GM12878 (cell line): ENCODE data around the gene SERTAD1. TPM values are rescaled to one million over a fixed set of nuclear protein-coding genes. Genes with fewer than 3 reads are reported as not detected.

Source experiments
- ATAC-seq: fragments of 200-7000 bp; cut with Tn5 transposase; 3 replicates; pipeline ENCODE4 v1.9.1; 2020; ENCODE audit warnings: mild to moderate bottlenecking, moderate library complexity
- BruUV-seq: library from RNA; stranded (reverse); fragments of 400-500 nt; replicated peaks from 2 replicates; lab custom pipeline; 2021; lab: Mats Ljungman, UMichigan
- CTCF ChIA-PET: fragments of 300-600 bp; sonication (Branson Sonifier 250); formaldehyde crosslinking; extraction: SDS; loops from one replicate; lab custom pipeline; 2021; ENCODE audit warnings: inconsistent platforms; lab: Yijun Ruan, JAX
- POLR2A ChIA-PET: fragments of 350-600 bp; formaldehyde crosslinking; extraction: SDS; loops from one replicate; lab custom pipeline; 2021; ENCODE audit warnings: inconsistent platforms; lab: Charles Lee
- RAD21 ChIA-PET: fragments of 300-600 bp; sonication (Branson Sonifier 250); formaldehyde crosslinking; loops from one replicate; lab custom pipeline; 2023; ENCODE audit warnings: antibody characterized with exemption; ENCODE audit not compliant: unreplicated experiment; lab: Charles Lee
- SMC1A ChIA-PET: fragments of 300-600 bp; sonication (Branson Sonifier 250); formaldehyde crosslinking; loops from one replicate; lab custom pipeline; 2023; ENCODE audit not compliant: unreplicated experiment, uncharacterized antibody; lab: Charles Lee
- DNase-seq: peaks from one replicate; pipeline ENCODE4 v3.0.0-alpha.2; 2011; ENCODE audit warnings: low read depth, low spot score
- FAIRE-seq: peaks from 3 replicates; lab custom pipeline; 2011; peaks lifted over from hg19 to GRCh38; lab: Jason Lieb, UNC
- H2AFZ ChIP-seq: 2 replicates; pipeline ENCODE4 v1.6.0; 2011; ENCODE audit warnings: low read depth, low read length, control low read depth; ENCODE audit not compliant: control insufficient read depth
- H3K27ac ChIP-seq: 2 replicates; pipeline ENCODE4 v1.5.1; 2011; ENCODE audit warnings: control low read depth; ENCODE audit not compliant: control insufficient read depth, insufficient read depth
- H3K27me3 ChIP-seq, 2 experiments: replicated peaks in 1 of 2; 2 replicates each; pipeline versions ENCODE4 v1.6.0 to v1.6.1; 2011; ENCODE audit warnings: low read length in 1 of 2; ENCODE audit not compliant: control insufficient read depth in 2 of 2, insufficient read depth in 2 of 2
- H3K36me3 ChIP-seq, 2 experiments: 2 replicates each; pipeline ENCODE4 v1.5.1; 2011; ENCODE audit warnings: low read length in 1 of 2; ENCODE audit not compliant: control insufficient read depth in 2 of 2, insufficient read depth in 2 of 2
- H3K4me1 ChIP-seq: 2 replicates; pipeline ENCODE4 v1.6.1; 2011; ENCODE audit warnings: mild to moderate bottlenecking, low read length, moderate library complexity, mixed read lengths; ENCODE audit not compliant: control insufficient read depth, insufficient read depth
- H3K4me2 ChIP-seq: 2 replicates; pipeline ENCODE4 v1.6.0; 2011; ENCODE audit warnings: control low read depth; ENCODE audit not compliant: control insufficient read depth, insufficient read depth
- H3K4me3 ChIP-seq: fragments of 200-600 bp; sonication (generic); 2 replicates; pipeline ENCODE4 v1.5.1; 2016
- H3K79me2 ChIP-seq: 2 replicates; pipeline ENCODE4 v1.6.0; 2011; ENCODE audit warnings: low read length; ENCODE audit not compliant: control insufficient read depth, insufficient read depth
- H3K9ac ChIP-seq: 2 replicates; pipeline ENCODE4 v1.8.0; 2011; ENCODE audit warnings: low read length, control low read depth, mixed read lengths; ENCODE audit not compliant: control insufficient read depth, insufficient read depth
- H3K9me3 ChIP-seq: replicated peaks from 3 replicates; pipeline ENCODE4 v1.5.1; 2011; ENCODE audit warnings: mild to moderate bottlenecking, low read length; ENCODE audit not compliant: control insufficient read depth, insufficient read depth
- H4K20me1 ChIP-seq: 2 replicates; pipeline ENCODE4 v1.6.0; 2011; ENCODE audit not compliant: control insufficient read depth, insufficient read depth
- BMI1 ChIP-seq: fragments of 450-650 bp; IDR thresholded peaks from 2 replicates; pipeline ENCODE4 v1.6.1; 2016; ENCODE audit warnings: mild to moderate bottlenecking, moderate library complexity, borderline replicate concordance
- CTCF ChIP-seq, 3 experiments: IDR thresholded peaks in 2 of 3; conservative IDR thresholded peaks in 1 of 3; 2 replicates each; pipeline ENCODE4 v1.5.1; 2011; ENCODE audit warnings: low read depth in 3 of 3, low read length in 3 of 3, mild to moderate bottlenecking in 3 of 3, control low read depth in 2 of 3, moderate library complexity in 2 of 3, inconsistent platforms in 1 of 3, mixed read lengths in 1 of 3; ENCODE audit not compliant: control insufficient read depth in 2 of 3, insufficient read depth in 1 of 3; ENCODE audit errors: extremely low read depth in 1 of 3
- FOS ChIP-seq: IDR thresholded peaks from 3 replicates; pipeline ENCODE4 v1.6.1; 2011; ENCODE audit warnings: borderline replicate concordance; ENCODE audit not compliant: insufficient read length; ENCODE audit errors: extremely low read depth
- IRF4 ChIP-seq: IDR thresholded peaks from 2 replicates; pipeline ENCODE4 v1.6.1; 2011; ENCODE audit warnings: low read depth, low read length
- KLF5 ChIP-seq: fragments of 450-650 bp; IDR thresholded peaks from 2 replicates; pipeline ENCODE4 v1.6.1; 2014; ENCODE audit warnings: mild to moderate bottlenecking; ENCODE audit not compliant: partially characterized antibody
- NBN ChIP-seq: fragments of 450-650 bp; IDR thresholded peaks from 2 replicates; pipeline ENCODE4 v1.6.1; 2016
- YY1 ChIP-seq: IDR thresholded peaks from 2 replicates; pipeline ENCODE4 v1.6.1; 2011; ENCODE audit warnings: low read depth, mild to moderate bottlenecking, low read length
- ZNF592 ChIP-seq: fragments of 450-650 bp; IDR thresholded peaks from 2 replicates; pipeline ENCODE4 v1.6.1; 2017; ENCODE audit warnings: mild to moderate bottlenecking, moderate library complexity
- WGBS: methylation state at CpG from one replicate; pipeline ENCODE4 v1.1.6; 2016; ENCODE audit warnings: low lambda C conversion rate; ENCODE audit not compliant: insufficient replicate concordance, insufficient coverage; ENCODE audit errors: missing lambda C conversion rate; 5-methylcytosine and 5-hydroxymethylcytosine counted together
- in situ Hi-C: fragments of 300-500 bp; cut with MboI; formaldehyde crosslinking; loops from 9 replicates; pipeline ENCODE4 v1.14.3; 2018; ENCODE audit warnings: mixed read lengths
- intact Hi-C: fragments of 100-400 bp; cut with micrococcal nuclease; formaldehyde crosslinking; loops from one replicate; pipeline ENCODE4 v1.14.2; 2022; ENCODE audit not compliant: unreplicated experiment
- polyA plus RNA-seq, 11 experiments: library from polyadenylated mRNA; depleted of rRNA in 4 of 11; unstranded in 6 of 11; stranded (reverse) in 5 of 11; fragments of >200 nt; fragmentation: Nextera tagmentation in 4 of 11; fragmentation: Illumina TruSeq in 1 of 11; extraction: Ambion mirVana in 4 of 11; extraction: Trizol in 1 of 11; gene quantifications; 1 replicate in 1 of 11; 2 replicates in 10 of 11; pipeline versions ENCODE4 v1.2.1 to v1.2.3, GENCODE V29; 2011 to 2016; ENCODE audit warnings: inconsistent platforms in 2 of 11, missing spikeins in 2 of 11, low read depth in 1 of 11
- small RNA-seq: library from RNA; depleted of rRNA; stranded (forward); fragments of <200 nt; gene quantifications from one replicate; pipeline ENCODE3, GENCODE V24; 2014
- total RNA-seq, 4 experiments: library from RNA; depleted of rRNA in 3 of 4; stranded (reverse); fragments of >200 nt in 3 of 4; fragmentation: Illumina TruSeq in 1 of 4; extraction: Trizol in 1 of 4; gene quantifications; 2 replicates each; pipeline versions ENCODE4 v1.2.1 to v1.2.3, GENCODE V29; 2013 to 2021

Gene SERTAD1
- total and polyA plus RNA-seq, 10 of the 15 experiments (the other 5 are each of a cell fraction or from before 2014, with no cell fraction given), result 0.23 to 14.2 (median 8.0) TPM

GRCh38 chr19:40371802-40372122 lies 54.0 kb downstream of the SERTAD1 start:
- intact Hi-C loops, result no loop called here
- H2AFZ ChIP-seq, result no peak overlapping the region
- ChIA-PET RAD21 (no interaction called here), CTCF (no interaction called here), POLR2A (no interaction called here), SMC1A (interaction anchor here (0.9 kb wide), 1 partner anchor 66 kb away, joined by 3 read pairs; no protein-coding TSS in a partner anchor)
- H3K4me3 ChIP-seq, result no peak overlapping the region
- no peaks in the 10 kb centered on the region for H3K9me3 ChIP-seq
- H3K79me2 ChIP-seq, result no peaks in the 10 kb centered on the region
- 99% methylated on average over 5 of the region's 5 CpGs for WGBS
- DNase-seq (no peak), ATAC-seq (no peak), FAIRE-seq (no peak)
- BruUV-seq, result no TSS peak
- no peak overlapping the region for H3K9ac ChIP-seq
- no peaks in the 10 kb centered on the region for H3K4me1 ChIP-seq
- H4K20me1 ChIP-seq, result no peaks in the 10 kb centered on the region
- no peak overlapping the region for H3K27ac ChIP-seq
- no peak for TF ChIP-seq ZNF592
- TF ChIP-seq FOS, result no peak
- no peak for TF ChIP-seq CTCF (IDR thresholded peaks at IDR 0.05 in 2 of 3, conservative IDR thresholded peaks at IDR 0.05 in 1 of 3; ENCODE audit: control insufficient read depth in 2 of 3, extremely low read depth in 1 of 3, insufficient read depth in 1 of 3, low read depth in 3 of 3, low read length in 3 of 3)
- TF ChIP-seq IRF4, result no peak
- TF ChIP-seq KLF5, result no peak
- TF ChIP-seq YY1, result no peak
- TF ChIP-seq NBN, result no peak
- no peak for TF ChIP-seq BMI1
- no peaks in the 10 kb centered on the region; a peak in 2 of 4 replicates for H3K36me3 ChIP-seq
- in situ Hi-C loops, result no loop called here
- H3K4me2 ChIP-seq, result no peak overlapping the region
- no peaks in the 10 kb centered on the region for H3K27me3 ChIP-seq

Small RNA genes lying within 50 kb of the gene (small RNA-seq; reads per million reads assigned to genes)
- gene RF00017, result not detected

Other genes starting within 250 kb of the SERTAD1 start
Only the 7 nearest of the 13 such genes appear.
- 16.1 and 19.9 TPM in 2 replicates for gene C19orf47, start 77.6 kb downstream of the SERTAD1 start, total RNA-seq (2014; rRNA removed)
- gene C19orf47, start 77.6 kb downstream of the SERTAD1 start, total RNA-seq (2014; rRNA removed; fragmentation: Illumina TruSeq; extraction: Trizol), result 5.2 and 6.6 TPM in 2 replicates
- gene C19orf47, start 77.6 kb downstream of the SERTAD1 start, total RNA-seq (2021), result 29.1 and 30.7 TPM in 2 replicates
- 8.4 and 20.4 TPM in 2 replicates for gene C19orf47, start 77.6 kb downstream of the SERTAD1 start, polyA plus RNA-seq (2011; rRNA removed)
- gene C19orf47, start 77.6 kb downstream of the SERTAD1 start, polyA plus RNA-seq (2014; fragmentation: Illumina TruSeq; extraction: Trizol), result 4.5 and 14.4 TPM in 2 replicates
- gene C19orf47, start 77.6 kb downstream of the SERTAD1 start, polyA plus RNA-seq (2014; fragmentation: Nextera tagmentation; extraction: Ambion mirVana), result 1 to 10 TPM in 1 of 2 experiments, under 1 TPM in 1; 0.11 to 2.0 TPM
- 25.1 and 31.8 TPM in 2 replicates for gene C19orf47, start 77.6 kb downstream of the SERTAD1 start, polyA plus RNA-seq (2014; rRNA removed)
- gene C19orf47, start 77.6 kb downstream of the SERTAD1 start, polyA plus RNA-seq (2016; fragmentation: Nextera tagmentation; extraction: Ambion mirVana), result 10 to 100 TPM; 25.0 to 26.6 TPM
- gene PLD3, start 77.3 kb downstream of the SERTAD1 start, total RNA-seq (2014; rRNA removed), result 111 and 134 TPM in 2 replicates
- 37.3 and 40.1 TPM in 2 replicates for gene PLD3, start 77.3 kb downstream of the SERTAD1 start, total RNA-seq (2014; rRNA removed; fragmentation: Illumina TruSeq; extraction: Trizol)
- gene PLD3, start 77.3 kb downstream of the SERTAD1 start, total RNA-seq (2021), result 113 and 118 TPM in 2 replicates
- 15.4 and 36.4 TPM in 2 replicates for gene PLD3, start 77.3 kb downstream of the SERTAD1 start, polyA plus RNA-seq (2011; rRNA removed)
- gene PLD3, start 77.3 kb downstream of the SERTAD1 start, polyA plus RNA-seq (2014; fragmentation: Illumina TruSeq; extraction: Trizol), result 11.5 and 47.7 TPM in 2 replicates
- gene PLD3, start 77.3 kb downstream of the SERTAD1 start, polyA plus RNA-seq (2014; fragmentation: Nextera tagmentation; extraction: Ambion mirVana), result 1 to 10 TPM; 1.3 to 2.2 TPM
- 97.7 and 112 TPM in 2 replicates for gene PLD3, start 77.3 kb downstream of the SERTAD1 start, polyA plus RNA-seq (2014; rRNA removed)
- 100 to 1,000 TPM in 1 of 2 experiments, 10 to 100 TPM in 1; 99.6 to 110 TPM for gene PLD3, start 77.3 kb downstream of the SERTAD1 start, polyA plus RNA-seq (2016; fragmentation: Nextera tagmentation; extraction: Ambion mirVana)
- not detected in 2 replicates for gene HIPK4, start 35.8 kb downstream of the SERTAD1 start, total RNA-seq (2014; rRNA removed)
- gene HIPK4, start 35.8 kb downstream of the SERTAD1 start, total RNA-seq (2014; rRNA removed; fragmentation: Illumina TruSeq; extraction: Trizol), result not detected in 2 replicates
- gene HIPK4, start 35.8 kb downstream of the SERTAD1 start, total RNA-seq (2021), result 0.13 TPM in 1 of 2 replicates, not detected in the other
- not detected in 2 replicates for gene HIPK4, start 35.8 kb downstream of the SERTAD1 start, polyA plus RNA-seq (2011; rRNA removed)
- not detected in 2 replicates for gene HIPK4, start 35.8 kb downstream of the SERTAD1 start, polyA plus RNA-seq (2014; fragmentation: Illumina TruSeq; extraction: Trizol)
- gene HIPK4, start 35.8 kb downstream of the SERTAD1 start, polyA plus RNA-seq (2014; fragmentation: Nextera tagmentation; extraction: Ambion mirVana), result not detected
- gene HIPK4, start 35.8 kb downstream of the SERTAD1 start, polyA plus RNA-seq (2014; rRNA removed), result not detected in 2 replicates
- gene HIPK4, start 35.8 kb downstream of the SERTAD1 start, polyA plus RNA-seq (2016; fragmentation: Nextera tagmentation; extraction: Ambion mirVana), result under 1 TPM; 0.07 to 0.08 TPM
- 0.98 and 1.1 TPM in 2 replicates for gene PRX, start 12.6 kb downstream of the SERTAD1 start, total RNA-seq (2014; rRNA removed)
- gene PRX, start 12.6 kb downstream of the SERTAD1 start, total RNA-seq (2014; rRNA removed; fragmentation: Illumina TruSeq; extraction: Trizol), result 0.54 and 0.69 TPM in 2 replicates
- gene PRX, start 12.6 kb downstream of the SERTAD1 start, total RNA-seq (2021), result 1.2 and 1.3 TPM in 2 replicates
- 0.45 and 0.71 TPM in 2 replicates for gene PRX, start 12.6 kb downstream of the SERTAD1 start, polyA plus RNA-seq (2011; rRNA removed)
- gene PRX, start 12.6 kb downstream of the SERTAD1 start, polyA plus RNA-seq (2014; fragmentation: Illumina TruSeq; extraction: Trizol), result 0.27 and 0.50 TPM in 2 replicates
- under 1 TPM in 1 of 2 experiments, not detected in 1; 0.02 TPM for gene PRX, start 12.6 kb downstream of the SERTAD1 start, polyA plus RNA-seq (2014; fragmentation: Nextera tagmentation; extraction: Ambion mirVana)
- gene PRX, start 12.6 kb downstream of the SERTAD1 start, polyA plus RNA-seq (2014; rRNA removed), result 1.1 and 1.4 TPM in 2 replicates
- under 1 TPM; 0.12 to 0.29 TPM for gene PRX, start 12.6 kb downstream of the SERTAD1 start, polyA plus RNA-seq (2016; fragmentation: Nextera tagmentation; extraction: Ambion mirVana)
- 14.4 and 16.7 TPM in 2 replicates for gene SERTAD3, start 18.3 kb upstream of the SERTAD1 start, total RNA-seq (2014; rRNA removed)
- gene SERTAD3, start 18.3 kb upstream of the SERTAD1 start, total RNA-seq (2014; rRNA removed; fragmentation: Illumina TruSeq; extraction: Trizol), result 12.4 and 13.6 TPM in 2 replicates
- gene SERTAD3, start 18.3 kb upstream of the SERTAD1 start, total RNA-seq (2021), result 19.3 and 22.4 TPM in 2 replicates
- 10.0 and 12.9 TPM in 2 replicates for gene SERTAD3, start 18.3 kb upstream of the SERTAD1 start, polyA plus RNA-seq (2011; rRNA removed)
- 7.4 and 9.5 TPM in 2 replicates for gene SERTAD3, start 18.3 kb upstream of the SERTAD1 start, polyA plus RNA-seq (2014; fragmentation: Illumina TruSeq; extraction: Trizol)
- 1 to 10 TPM; 4.2 to 8.4 TPM for gene SERTAD3, start 18.3 kb upstream of the SERTAD1 start, polyA plus RNA-seq (2014; fragmentation: Nextera tagmentation; extraction: Ambion mirVana)
- gene SERTAD3, start 18.3 kb upstream of the SERTAD1 start, polyA plus RNA-seq (2014; rRNA removed), result 13.8 and 16.2 TPM in 2 replicates
- 10 to 100 TPM; 13.9 to 17.4 TPM for gene SERTAD3, start 18.3 kb upstream of the SERTAD1 start, polyA plus RNA-seq (2016; fragmentation: Nextera tagmentation; extraction: Ambion mirVana)
- gene BLVRB, start 39.8 kb upstream of the SERTAD1 start, total RNA-seq (2014; rRNA removed), result 47.5 and 48.3 TPM in 2 replicates
- 21.2 and 21.7 TPM in 2 replicates for gene BLVRB, start 39.8 kb upstream of the SERTAD1 start, total RNA-seq (2014; rRNA removed; fragmentation: Illumina TruSeq; extraction: Trizol)
- gene BLVRB, start 39.8 kb upstream of the SERTAD1 start, total RNA-seq (2021), result 30.0 and 31.6 TPM in 2 replicates
- gene BLVRB, start 39.8 kb upstream of the SERTAD1 start, polyA plus RNA-seq (2011; rRNA removed), result 10.9 and 23.9 TPM in 2 replicates
- 2.5 and 11.3 TPM in 2 replicates for gene BLVRB, start 39.8 kb upstream of the SERTAD1 start, polyA plus RNA-seq (2014; fragmentation: Illumina TruSeq; extraction: Trizol)
- gene BLVRB, start 39.8 kb upstream of the SERTAD1 start, polyA plus RNA-seq (2014; fragmentation: Nextera tagmentation; extraction: Ambion mirVana), result 10 to 100 TPM in 1 of 2 experiments, 1 to 10 TPM in 1; 6.3 to 16.3 TPM
- 53.3 and 58.1 TPM in 2 replicates for gene BLVRB, start 39.8 kb upstream of the SERTAD1 start, polyA plus RNA-seq (2014; rRNA removed)
- gene BLVRB, start 39.8 kb upstream of the SERTAD1 start, polyA plus RNA-seq (2016; fragmentation: Nextera tagmentation; extraction: Ambion mirVana), result 10 to 100 TPM; 38.9 to 42.7 TPM
- 0.34 and 0.54 TPM in 2 replicates for gene SPTBN4, start 41.0 kb upstream of the SERTAD1 start, total RNA-seq (2014; rRNA removed)
- 0.14 and 0.22 TPM in 2 replicates for gene SPTBN4, start 41.0 kb upstream of the SERTAD1 start, total RNA-seq (2014; rRNA removed; fragmentation: Illumina TruSeq; extraction: Trizol)
- gene SPTBN4, start 41.0 kb upstream of the SERTAD1 start, total RNA-seq (2021), result 0.18 and 0.69 TPM in 2 replicates
- gene SPTBN4, start 41.0 kb upstream of the SERTAD1 start, polyA plus RNA-seq (2011; rRNA removed), result 0.46 and 0.57 TPM in 2 replicates
- gene SPTBN4, start 41.0 kb upstream of the SERTAD1 start, polyA plus RNA-seq (2014; fragmentation: Illumina TruSeq; extraction: Trizol), result 0.24 TPM in 1 of 2 replicates, not detected in the other
- under 1 TPM in 1 of 2 experiments, not detected in 1; 0.04 TPM for gene SPTBN4, start 41.0 kb upstream of the SERTAD1 start, polyA plus RNA-seq (2014; fragmentation: Nextera tagmentation; extraction: Ambion mirVana)
- gene SPTBN4, start 41.0 kb upstream of the SERTAD1 start, polyA plus RNA-seq (2014; rRNA removed), result 0.50 and 0.56 TPM in 2 replicates
- 1 to 10 TPM in 1 of 2 experiments, under 1 TPM in 1; 0.64 to 1.1 TPM for gene SPTBN4, start 41.0 kb upstream of the SERTAD1 start, polyA plus RNA-seq (2016; fragmentation: Nextera tagmentation; extraction: Ambion mirVana)